ENCODE measurements around the gene ADARB2.

The ADARB2 gene

GRCh38 chr10:1379601-1380000 is 357.7 kb downstream of the ADARB2 start:
- TF ChIP-seq CTCF (IDR thresholded peaks at IDR 0.05): 0 out of 2 replicates have a peak, but pooled peaks have one; percentile 5
- no peak for TF ChIP-seq ZFX (IDR thresholded peaks at IDR 0.05; ENCODE audit: borderline replicate concordance)
- H3K27ac ChIP-seq: no peak overlapping the region

- TF ChIP-seq ZFX (IDR thresholded peaks at IDR 0.05; ENCODE audit: borderline replicate concordance) (no peak), CTCF (IDR thresholded peaks at IDR 0.05) (no peak)
- H3K27ac ChIP-seq: no peak overlapping the region
Measured at GRCh38 chr10:1378473-1378872, 358.9 kb downstream of the ADARB2 start.

- H3K27ac ChIP-seq: no peak overlapping the region
- TF ChIP-seq ZFX (IDR thresholded peaks at IDR 0.05; ENCODE audit: borderline replicate concordance) (no peak), CTCF (IDR thresholded peaks at IDR 0.05) (no peak)
Measured at GRCh38 chr10:1377740-1378397, 359.5 kb downstream of the ADARB2 start.

GRCh38 chr10:1377231-1377630 is 360.1 kb downstream of the ADARB2 start:
- no peak overlapping the region for H3K27ac ChIP-seq
- TF ChIP-seq ZFX (IDR thresholded peaks at IDR 0.05; ENCODE audit: borderline replicate concordance): no peak
- TF ChIP-seq CTCF (IDR thresholded peaks at IDR 0.05): no peak

- TF ChIP-seq CTCF (IDR thresholded peaks at IDR 0.05) (no peak), ZFX (IDR thresholded peaks at IDR 0.05; ENCODE audit: borderline replicate concordance) (no peak)
Measured at GRCh38 chr10:1376384-1376945, 360.9 kb downstream of the ADARB2 start.

GRCh38 chr10:1375346-1376170 is 361.8 kb downstream of the ADARB2 start:
- H3K27ac ChIP-seq: no peak overlapping the region
- TF ChIP-seq ZFX (IDR thresholded peaks at IDR 0.05; ENCODE audit: borderline replicate concordance): no peak
- no peak for TF ChIP-seq CTCF (IDR thresholded peaks at IDR 0.05)

More at GRCh38 chr10:1376384-1376945, 360.9 kb downstream of the ADARB2 start:
- H3K27ac ChIP-seq: no peak overlapping the region
